ENCODE measurements around the gene PLEKHG4. TPM values are rescaled to one million over a fixed set of nuclear protein-coding genes. Genes with fewer than 3 reads are reported as not detected.

PLEKHG4 gene
- total RNA-seq, 1 experiment from 2014 or later = not detected

DNA sequence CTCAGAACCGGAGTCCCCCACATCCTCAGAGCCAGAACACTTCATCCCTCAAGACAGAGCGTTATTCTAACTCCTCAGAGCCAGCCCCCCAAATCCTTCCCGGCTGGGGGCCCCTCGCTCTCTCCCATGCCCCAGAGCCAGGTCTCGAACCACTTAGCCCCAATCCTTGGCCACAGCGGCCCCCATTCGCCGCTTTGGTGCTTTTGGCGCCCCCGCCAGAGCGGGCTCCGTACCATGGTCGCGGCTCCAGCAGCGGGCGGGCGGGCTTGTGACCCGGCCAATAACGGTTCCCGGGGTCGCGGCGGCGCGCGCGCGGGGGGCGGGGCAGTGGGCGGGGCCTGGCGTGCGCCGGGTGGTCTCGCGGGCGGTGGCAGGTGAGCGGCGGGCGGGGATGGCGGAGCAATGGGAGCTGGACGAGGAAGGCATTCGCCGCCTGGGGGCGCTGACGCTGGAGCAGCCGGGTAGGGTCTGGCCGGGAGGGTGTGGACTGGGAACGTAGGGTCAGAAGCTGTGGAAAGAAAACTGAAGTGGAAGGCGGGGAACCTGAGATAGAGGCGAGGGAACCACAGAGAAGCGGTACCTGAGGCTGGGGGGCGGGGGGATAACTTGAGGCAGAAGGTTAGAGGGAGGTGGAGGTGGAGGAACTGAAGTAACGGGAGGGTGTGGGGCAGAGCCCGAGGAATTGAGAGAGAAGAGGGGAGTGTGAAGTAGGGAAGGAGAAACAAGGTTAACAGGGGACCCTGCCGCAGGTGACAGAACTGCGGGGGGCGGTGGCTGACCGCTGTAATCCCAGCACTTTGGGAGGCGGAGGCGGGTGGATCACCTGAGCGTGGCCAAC is 47.4 kb downstream of the PLEKHG4 start, which contains the start of the genes KCTD19 and LRRC36:
Gene KCTD19 (minus strand): TSS at position 270 of the 838 bp plus-strand sequence. CDS start 34 bp downstream, at position 236.
Gene LRRC36 (plus strand): TSS at position 344 of the 838 bp plus-strand sequence. CDS start 48 bp downstream, at position 392.
- DNase-seq (ENCODE audit: low spot score) = no peak

- no peak for DNase-seq (ENCODE audit: low spot score)
Observed at GRCh38 chr16:67327743-67328142, 48.4 kb downstream of the PLEKHG4 start.

DNA sequence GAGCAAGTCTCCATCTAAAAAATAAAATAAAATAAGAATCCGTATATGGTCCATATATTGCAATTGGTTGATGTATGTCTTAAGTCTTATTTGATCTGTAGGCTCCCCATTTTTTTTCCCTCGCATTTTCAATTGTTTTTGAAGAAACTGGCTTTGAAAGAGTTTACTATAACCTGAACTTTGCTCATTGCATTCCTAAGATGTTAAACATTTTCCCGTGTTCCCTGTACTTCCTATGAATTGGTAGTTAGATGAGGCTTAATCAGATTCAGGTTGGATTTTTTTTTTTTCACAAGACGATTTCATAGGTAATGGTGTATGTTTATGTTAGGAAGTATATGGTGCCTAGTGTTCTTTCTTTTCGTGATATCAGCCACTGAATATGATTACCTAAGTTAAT is 50.6 kb downstream of the PLEKHG4 start:
- no peak for DNase-seq (ENCODE audit: low spot score)

DNA sequence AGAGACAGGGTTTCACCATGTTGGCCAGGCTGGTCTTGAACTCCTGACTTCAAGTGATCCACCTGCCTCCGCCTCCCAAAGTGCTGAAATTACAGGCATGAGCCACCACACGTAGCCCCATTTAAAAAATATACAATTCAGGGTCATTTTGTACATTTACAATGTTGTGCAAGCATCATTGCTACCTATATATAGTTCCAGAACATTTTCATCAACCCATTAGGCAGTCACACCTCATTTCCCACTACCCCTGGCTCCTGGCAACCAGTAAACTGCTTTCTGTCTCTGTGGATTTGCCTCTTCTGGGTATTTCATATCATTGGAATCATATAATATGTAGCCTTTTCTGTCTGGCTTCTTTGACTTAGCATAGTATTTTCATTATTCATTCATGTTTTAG is 54.0 kb downstream of the PLEKHG4 start:
- no peak for DNase-seq (ENCODE audit: low spot score)

- no peak for DNase-seq (ENCODE audit: low spot score)
Observed at GRCh38 chr16:67336116-67336515, 56.8 kb downstream of the PLEKHG4 start.

DNA sequence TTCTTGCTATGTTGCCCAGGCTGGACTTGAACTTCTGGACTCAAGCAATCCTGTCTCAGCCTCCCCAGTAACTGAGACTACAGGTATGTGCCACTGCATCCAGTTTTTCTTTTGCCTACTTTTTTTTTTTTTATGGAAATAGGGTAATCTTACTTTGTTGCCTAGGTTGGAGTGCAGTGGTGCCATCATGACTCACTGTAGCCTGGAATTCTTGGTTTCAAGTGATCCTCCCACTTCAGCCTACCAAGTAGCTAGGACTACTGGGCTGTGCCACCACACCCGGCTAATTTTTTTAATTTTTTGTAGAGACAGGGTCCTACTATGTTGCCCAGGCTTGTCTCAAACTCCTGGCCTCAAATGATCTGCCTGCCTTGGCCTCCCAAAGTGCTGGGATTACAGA is 57.3 kb downstream of the PLEKHG4 start:
- DNase-seq (ENCODE audit: low spot score) = no peak

Other genes with a start within 250 kb of the PLEKHG4 start
- gene PHAF1, start 169.6 kb upstream of the PLEKHG4 start, total RNA-seq (2014; rRNA removed; shearing (Covaris generic)) = 21.7 and 26.4 TPM in 2 replicates
- 63.0 and 65.1 TPM in 2 replicates for gene B3GNT9, start 128.5 kb upstream of the PLEKHG4 start, total RNA-seq (2014; rRNA removed; shearing (Covaris generic))
- 28.9 and 36.1 TPM in 2 replicates for gene TRADD, start 119.6 kb upstream of the PLEKHG4 start, total RNA-seq (2014; rRNA removed; shearing (Covaris generic))
- gene FBXL8, start 119.6 kb upstream of the PLEKHG4 start, total RNA-seq (2014; rRNA removed; shearing (Covaris generic)) = 7.3 and 9.0 TPM in 2 replicates
- gene HSF4, start 114.8 kb upstream of the PLEKHG4 start, total RNA-seq (2014; rRNA removed; shearing (Covaris generic)) = 5.8 and 10.9 TPM in 2 replicates
- 11.2 and 19.6 TPM in 2 replicates for gene NOL3, start 109.0 kb upstream of the PLEKHG4 start, total RNA-seq (2014; rRNA removed; shearing (Covaris generic))
- 15.6 and 17.5 TPM in 2 replicates for gene MATCAP1, start 95.6 kb upstream of the PLEKHG4 start, total RNA-seq (2014; rRNA removed; shearing (Covaris generic))
- gene EXOC3L1, start 89.4 kb upstream of the PLEKHG4 start, total RNA-seq (2014; rRNA removed; shearing (Covaris generic)) = 0.12 and 0.50 TPM in 2 replicates
- 99.6 and 115 TPM in 2 replicates for gene E2F4, start 87.4 kb upstream of the PLEKHG4 start, total RNA-seq (2014; rRNA removed; shearing (Covaris generic))
- gene ELMO3, start 80.4 kb upstream of the PLEKHG4 start, total RNA-seq (2014; rRNA removed; shearing (Covaris generic)) = 0.24 and 0.48 TPM in 2 replicates
- 48.0 and 59.4 TPM in 2 replicates for gene TMEM208, start 52.4 kb upstream of the PLEKHG4 start, total RNA-seq (2014; rRNA removed; shearing (Covaris generic))
- gene FHOD1, start 32.1 kb upstream of the PLEKHG4 start, total RNA-seq (2014; rRNA removed; shearing (Covaris generic)) = 10.3 and 13.2 TPM in 2 replicates
- 0.03 and 0.29 TPM in 2 replicates for gene SLC9A5, start 30.6 kb upstream of the PLEKHG4 start, total RNA-seq (2014; rRNA removed; shearing (Covaris generic))
- not detected in 2 replicates for gene KCTD19, start 47.2 kb downstream of the PLEKHG4 start, total RNA-seq (2014; rRNA removed; shearing (Covaris generic))
- not detected in 2 replicates for gene LRRC36, start 47.3 kb downstream of the PLEKHG4 start, total RNA-seq (2014; rRNA removed; shearing (Covaris generic))
- gene TPPP3, start 114.0 kb downstream of the PLEKHG4 start, total RNA-seq (2014; rRNA removed; shearing (Covaris generic)) = 0.31 TPM in 1 of 2 replicates, not detected in the other
- gene ZDHHC1, start 136.9 kb downstream of the PLEKHG4 start, total RNA-seq (2014; rRNA removed; shearing (Covaris generic)) = 18.2 and 24.3 TPM in 2 replicates
- gene HSD11B2, start 151.6 kb downstream of the PLEKHG4 start, total RNA-seq (2014; rRNA removed; shearing (Covaris generic)) = 0.93 TPM in 1 of 2 replicates, not detected in the other
- 66.8 and 77.5 TPM in 2 replicates for gene ATP6V0D1, start 201.6 kb downstream of the PLEKHG4 start, total RNA-seq (2014; rRNA removed; shearing (Covaris generic))
- gene AGRP, start 204.0 kb downstream of the PLEKHG4 start, total RNA-seq (2014; rRNA removed; shearing (Covaris generic)) = not detected in 2 replicates
- gene RIPOR1, start 249.3 kb downstream of the PLEKHG4 start, total RNA-seq (2014; rRNA removed; shearing (Covaris generic)) = 21.6 and 31.6 TPM in 2 replicates